Measurements from ENCODE around the gene VAX1.
"Not testable (repeated sequence)": the region's sequence is repeated elsewhere in the genome, so short reads cannot be mapped to it uniquely, and the experiment has no call there.

VAX1 gene

GRCh38 chr10:117126645-117127044 lies 11.4 kb downstream of the VAX1 start:
- H3K27ac ChIP-seq (ENCODE audit: low read depth, low read length); H3K4me1 ChIP-seq (ENCODE audit: control insufficient read depth, insufficient read depth, low read length); H3K27me3 ChIP-seq (ENCODE audit: control insufficient read depth, insufficient read depth, low read length); H3K36me3 ChIP-seq (ENCODE audit: control insufficient read depth, insufficient read depth, low read length); H3K4me3 ChIP-seq (ENCODE audit: low read length); H3K9ac ChIP-seq (ENCODE audit: low read length): not testable (repeated sequence)

- no peak overlapping the region for H3K9ac ChIP-seq (ENCODE audit: low read length)
- no peaks in the 10 kb centered on the region for H3K4me1 ChIP-seq (ENCODE audit: control insufficient read depth, insufficient read depth, low read length)
- H3K27ac ChIP-seq (ENCODE audit: low read depth, low read length): no peak overlapping the region
- peaks cover 6% of the 10 kb centered on the region for H3K27me3 ChIP-seq (ENCODE audit: control insufficient read depth, insufficient read depth, low read length)
- H3K36me3 ChIP-seq (ENCODE audit: control insufficient read depth, insufficient read depth, low read length): no peaks in the 10 kb centered on the region
- H3K4me3 ChIP-seq (ENCODE audit: low read length): no peak overlapping the region
These were observed 12.0 kb downstream of the VAX1 start for GRCh38 chr10:117126034-117126433.

- no peak overlapping the region for H3K9ac ChIP-seq (ENCODE audit: low read length)
- no peak overlapping the region for H3K4me3 ChIP-seq (ENCODE audit: low read length)
- H3K4me1 ChIP-seq (ENCODE audit: control insufficient read depth, insufficient read depth, low read length): no peaks in the 10 kb centered on the region
- no peak overlapping the region for H3K27ac ChIP-seq (ENCODE audit: low read depth, low read length)
- H3K36me3 ChIP-seq (ENCODE audit: control insufficient read depth, insufficient read depth, low read length): no peaks in the 10 kb centered on the region
- no peaks in the 10 kb centered on the region for H3K27me3 ChIP-seq (ENCODE audit: control insufficient read depth, insufficient read depth, low read length)
These were observed 25.9 kb downstream of the VAX1 start for GRCh38 chr10:117112220-117112619.

- Histone ChIP-seq H3K27me3 (ENCODE audit: control insufficient read depth, insufficient read depth, low read length) (no peaks in the 10 kb centered on the region), H3K9ac (ENCODE audit: low read length) (no peak overlapping the region), H3K4me1 (ENCODE audit: control insufficient read depth, insufficient read depth, low read length) (no peaks in the 10 kb centered on the region), H3K36me3 (ENCODE audit: control insufficient read depth, insufficient read depth, low read length) (no peaks in the 10 kb centered on the region), H3K4me3 (ENCODE audit: low read length) (no peak overlapping the region), H3K27ac (ENCODE audit: low read depth, low read length) (no peak overlapping the region)
These were observed 30.8 kb downstream of the VAX1 start for GRCh38 chr10:117107238-117107637.

- H3K4me3 ChIP-seq (ENCODE audit: low read length): no peak overlapping the region
- no peaks in the 10 kb centered on the region for H3K36me3 ChIP-seq (ENCODE audit: control insufficient read depth, insufficient read depth, low read length)
- H3K9ac ChIP-seq (ENCODE audit: low read length): no peak overlapping the region
- no peaks in the 10 kb centered on the region for H3K4me1 ChIP-seq (ENCODE audit: control insufficient read depth, insufficient read depth, low read length)
- no peaks in the 10 kb centered on the region for H3K27me3 ChIP-seq (ENCODE audit: control insufficient read depth, insufficient read depth, low read length)
- no peak overlapping the region for H3K27ac ChIP-seq (ENCODE audit: low read depth, low read length)
These were observed 41.4 kb downstream of the VAX1 start for GRCh38 chr10:117096599-117097201.

GRCh38 chr10:117094856-117095255 lies 43.2 kb downstream of the VAX1 start:
- Histone ChIP-seq H3K36me3 (ENCODE audit: control insufficient read depth, insufficient read depth, low read length) (no peaks in the 10 kb centered on the region), H3K4me3 (ENCODE audit: low read length) (no peak overlapping the region), H3K27me3 (ENCODE audit: control insufficient read depth, insufficient read depth, low read length) (no peaks in the 10 kb centered on the region), H3K9ac (ENCODE audit: low read length) (no peak overlapping the region), H3K4me1 (ENCODE audit: control insufficient read depth, insufficient read depth, low read length) (no peaks in the 10 kb centered on the region), H3K27ac (ENCODE audit: low read depth, low read length) (no peak overlapping the region)

GRCh38 chr10:117092386-117092785 lies 45.7 kb downstream of the VAX1 start:
- no peaks in the 10 kb centered on the region for H3K4me1 ChIP-seq (ENCODE audit: control insufficient read depth, insufficient read depth, low read length)
- no peaks in the 10 kb centered on the region for H3K27me3 ChIP-seq (ENCODE audit: control insufficient read depth, insufficient read depth, low read length)
- H3K27ac ChIP-seq (ENCODE audit: low read depth, low read length): no peak overlapping the region

GRCh38 chr10:117090834-117091233 lies 47.2 kb downstream of the VAX1 start:
- no peaks in the 10 kb centered on the region for H3K4me1 ChIP-seq (ENCODE audit: control insufficient read depth, insufficient read depth, low read length)
- H3K27me3 ChIP-seq (ENCODE audit: control insufficient read depth, insufficient read depth, low read length): no peaks in the 10 kb centered on the region
- H3K27ac ChIP-seq (ENCODE audit: low read depth, low read length): no peak overlapping the region
- no peak overlapping the region for H3K4me3 ChIP-seq (ENCODE audit: low read length)
- no peak overlapping the region for H3K9ac ChIP-seq (ENCODE audit: low read length)
- H3K36me3 ChIP-seq (ENCODE audit: control insufficient read depth, insufficient read depth, low read length): no peaks in the 10 kb centered on the region

More at GRCh38 chr10:117092386-117092785, 45.7 kb downstream of the VAX1 start:
- Histone ChIP-seq H3K36me3 (ENCODE audit: control insufficient read depth, insufficient read depth, low read length) (no peaks in the 10 kb centered on the region), H3K9ac (ENCODE audit: low read length) (no peak overlapping the region), H3K4me3 (ENCODE audit: low read length) (no peak overlapping the region)

GRCh38 chr10:117087521-117087920 lies 50.5 kb downstream of the VAX1 start:
- Histone ChIP-seq H3K9ac (ENCODE audit: low read length) (no peak overlapping the region), H3K27me3 (ENCODE audit: control insufficient read depth, insufficient read depth, low read length) (no peaks in the 10 kb centered on the region), H3K36me3 (ENCODE audit: control insufficient read depth, insufficient read depth, low read length) (no peaks in the 10 kb centered on the region)

GRCh38 chr10:117086546-117086945 lies 51.5 kb downstream of the VAX1 start:
- H3K4me3 ChIP-seq (ENCODE audit: low read length): no peak overlapping the region
- no peaks in the 10 kb centered on the region for H3K36me3 ChIP-seq (ENCODE audit: control insufficient read depth, insufficient read depth, low read length)
- H3K9ac ChIP-seq (ENCODE audit: low read length): no peak overlapping the region
- H3K27me3 ChIP-seq (ENCODE audit: control insufficient read depth, insufficient read depth, low read length): no peaks in the 10 kb centered on the region
- H3K4me1 ChIP-seq (ENCODE audit: control insufficient read depth, insufficient read depth, low read length): no peaks in the 10 kb centered on the region
- no peak overlapping the region for H3K27ac ChIP-seq (ENCODE audit: low read depth, low read length)

More at GRCh38 chr10:117087521-117087920, 50.5 kb downstream of the VAX1 start:
- Histone ChIP-seq H3K27ac (ENCODE audit: low read depth, low read length) (no peak overlapping the region), H3K4me1 (ENCODE audit: control insufficient read depth, insufficient read depth, low read length) (no peaks in the 10 kb centered on the region), H3K4me3 (ENCODE audit: low read length) (no peak overlapping the region)

GRCh38 chr10:117084421-117085246 lies 53.4 kb downstream of the VAX1 start:
- not testable (repeated sequence) for H3K27me3 ChIP-seq (ENCODE audit: control insufficient read depth, insufficient read depth, low read length); H3K27ac ChIP-seq (ENCODE audit: low read depth, low read length); H3K9ac ChIP-seq (ENCODE audit: low read length)

More at GRCh38 chr10:117084421-117085246, 53.4 kb downstream of the VAX1 start:
- not testable (repeated sequence) for H3K36me3 ChIP-seq (ENCODE audit: control insufficient read depth, insufficient read depth, low read length); H3K4me1 ChIP-seq (ENCODE audit: control insufficient read depth, insufficient read depth, low read length); H3K4me3 ChIP-seq (ENCODE audit: low read length)
